Neural progenitor cell (in vitro differentiated cells): ENCODE results near the gene SLC11A1.

ENCODE experiments used
- EZH2 ChIP-seq: fragments of 200-600 bp; sonication (generic); IDR thresholded peaks from 2 replicates; pipeline ENCODE4 v1.6.1; 2017; ENCODE audit warnings: antibody characterized with exemption, mild to moderate bottlenecking, moderate library complexity
- EZH2phosphoT487 ChIP-seq: fragments of 200-600 bp; sonication (generic); IDR thresholded peaks from 2 replicates; pipeline ENCODE4 v1.6.1; 2017; ENCODE audit warnings: antibody characterized with exemption
- TF ChIP-seq, protein P1 (sequence below): fragments of 200-600 bp; sonication (generic); IDR thresholded peaks from 2 replicates; pipeline ENCODE4 v1.5.1; 2017; ENCODE audit warnings: antibody characterized with exemption, mild to moderate bottlenecking

DNA sequence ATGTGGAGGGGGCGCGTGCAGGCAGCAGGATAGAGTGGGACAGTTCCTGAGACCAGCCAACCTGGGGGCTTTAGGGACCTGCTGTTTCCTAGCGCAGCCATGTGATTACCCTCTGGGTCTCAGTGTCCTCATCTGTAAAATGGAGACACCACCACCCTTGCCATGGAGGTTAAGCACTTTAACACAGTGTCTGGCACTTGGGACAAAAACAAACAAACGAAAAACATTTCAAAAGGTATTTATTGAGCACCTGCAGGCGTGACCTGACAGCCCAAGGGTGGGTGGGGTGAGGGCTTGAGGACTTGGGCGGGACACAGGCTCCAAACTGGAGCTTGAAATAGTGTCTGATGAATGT lies 13.0 kb downstream of the SLC11A1 start:
- TF ChIP-seq, protein P1, sequence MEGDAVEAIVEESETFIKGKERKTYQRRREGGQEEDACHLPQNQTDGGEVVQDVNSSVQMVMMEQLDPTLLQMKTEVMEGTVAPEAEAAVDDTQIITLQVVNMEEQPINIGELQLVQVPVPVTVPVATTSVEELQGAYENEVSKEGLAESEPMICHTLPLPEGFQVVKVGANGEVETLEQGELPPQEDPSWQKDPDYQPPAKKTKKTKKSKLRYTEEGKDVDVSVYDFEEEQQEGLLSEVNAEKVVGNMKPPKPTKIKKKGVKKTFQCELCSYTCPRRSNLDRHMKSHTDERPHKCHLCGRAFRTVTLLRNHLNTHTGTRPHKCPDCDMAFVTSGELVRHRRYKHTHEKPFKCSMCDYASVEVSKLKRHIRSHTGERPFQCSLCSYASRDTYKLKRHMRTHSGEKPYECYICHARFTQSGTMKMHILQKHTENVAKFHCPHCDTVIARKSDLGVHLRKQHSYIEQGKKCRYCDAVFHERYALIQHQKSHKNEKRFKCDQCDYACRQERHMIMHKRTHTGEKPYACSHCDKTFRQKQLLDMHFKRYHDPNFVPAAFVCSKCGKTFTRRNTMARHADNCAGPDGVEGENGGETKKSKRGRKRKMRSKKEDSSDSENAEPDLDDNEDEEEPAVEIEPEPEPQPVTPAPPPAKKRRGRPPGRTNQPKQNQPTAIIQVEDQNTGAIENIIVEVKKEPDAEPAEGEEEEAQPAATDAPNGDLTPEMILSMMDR: no peak
- TF ChIP-seq EZH2 (no peak), EZH2phosphoT487 (no peak)
